Smooth muscle cell (in vitro differentiated cells): Measurements from ENCODE around the gene OMP. TPM values are rescaled to one million over a fixed set of nuclear protein-coding genes. Genes with fewer than 3 reads are reported as not detected.

ENCODE experiments used
- DNase-seq: peaks from one replicate; lab custom pipeline; 2025; ENCODE audit not compliant: unreplicated experiment; lab: John Stamatoyannopoulos, UW
- H2AFZ ChIP-seq: fragments of 200-600 bp; sonication (generic); 2 replicates; pipeline ENCODE4 v1.6.0; 2016; ENCODE audit warnings: antibody characterized with exemption, low read depth, mild to moderate bottlenecking
- H3F3A ChIP-seq: fragments of 200-600 bp; sonication (generic); 2 replicates; pipeline ENCODE4 v1.6.0; 2017; ENCODE audit warnings: antibody characterized with exemption, low read depth
- H3K27ac ChIP-seq: fragments of 200-600 bp; sonication (generic); 2 replicates; pipeline ENCODE4 v1.5.1; 2016; ENCODE audit warnings: low read depth, mild to moderate bottlenecking
- H3K27me3 ChIP-seq: fragments of 200-600 bp; sonication (generic); 2 replicates; pipeline ENCODE4 v1.6.1; 2016; ENCODE audit warnings: low read depth, mild to moderate bottlenecking
- H3K36me3 ChIP-seq: fragments of 200-600 bp; sonication (generic); 2 replicates; pipeline ENCODE4 v1.5.1; 2016; ENCODE audit warnings: low read depth
- H3K4me1 ChIP-seq: fragments of 200-600 bp; sonication (generic); 2 replicates; pipeline ENCODE4 v1.5.1; 2016; ENCODE audit warnings: low read depth
- H3K4me2 ChIP-seq: fragments of 200-600 bp; sonication (generic); 2 replicates; pipeline ENCODE4 v1.6.0; 2016; ENCODE audit warnings: mild to moderate bottlenecking
- H3K4me3 ChIP-seq: fragments of 200-600 bp; sonication (generic); 2 replicates; pipeline ENCODE4 v1.5.1; 2016; ENCODE audit warnings: mild to moderate bottlenecking
- H3K79me2 ChIP-seq: fragments of 200-600 bp; sonication (generic); 2 replicates; pipeline ENCODE4 v1.6.0; 2016; ENCODE audit warnings: low read depth, mild to moderate bottlenecking
- H3K9ac ChIP-seq: fragments of 200-600 bp; sonication (generic); 2 replicates; pipeline ENCODE4 v1.6.0; 2016; ENCODE audit warnings: low read depth
- H3K9me3 ChIP-seq: fragments of 200-600 bp; sonication (generic); replicated peaks from 2 replicates; pipeline ENCODE4 v1.5.1; 2016; ENCODE audit warnings: low read depth
- H4K20me1 ChIP-seq: fragments of 200-600 bp; sonication (generic); 2 replicates; pipeline ENCODE4 v1.6.0; 2016; ENCODE audit warnings: low read depth
- CTCF ChIP-seq: fragments of 200-600 bp; sonication (generic); IDR thresholded peaks from 2 replicates; pipeline ENCODE4 v1.5.1; 2017; ENCODE audit warnings: borderline replicate concordance, mild to moderate bottlenecking, antibody characterized with exemption; ENCODE audit not compliant: insufficient read depth, poor library complexity, severe bottlenecking
- WGBS: methylation state at CpG from one replicate; pipeline ENCODE4 v1.1.7; 2016; ENCODE audit warnings: low lambda C conversion rate; 5-methylcytosine and 5-hydroxymethylcytosine counted together
- polyA plus RNA-seq: library from polyadenylated mRNA; unstranded; fragments of >200 nt; fragmentation: Nextera tagmentation; extraction: Ambion mirVana; gene quantifications from 2 replicates; pipeline ENCODE4 v1.2.1, GENCODE V29; 2016
- total RNA-seq: library from RNA; depleted of rRNA; stranded (reverse); fragments of >200 nt; gene quantifications from 2 replicates; pipeline ENCODE4 v1.2.3, GENCODE V29; 2014

Gene OMP
- total and polyA plus RNA-seq, 2 experiments from 2014 or later, result not detected

DNA sequence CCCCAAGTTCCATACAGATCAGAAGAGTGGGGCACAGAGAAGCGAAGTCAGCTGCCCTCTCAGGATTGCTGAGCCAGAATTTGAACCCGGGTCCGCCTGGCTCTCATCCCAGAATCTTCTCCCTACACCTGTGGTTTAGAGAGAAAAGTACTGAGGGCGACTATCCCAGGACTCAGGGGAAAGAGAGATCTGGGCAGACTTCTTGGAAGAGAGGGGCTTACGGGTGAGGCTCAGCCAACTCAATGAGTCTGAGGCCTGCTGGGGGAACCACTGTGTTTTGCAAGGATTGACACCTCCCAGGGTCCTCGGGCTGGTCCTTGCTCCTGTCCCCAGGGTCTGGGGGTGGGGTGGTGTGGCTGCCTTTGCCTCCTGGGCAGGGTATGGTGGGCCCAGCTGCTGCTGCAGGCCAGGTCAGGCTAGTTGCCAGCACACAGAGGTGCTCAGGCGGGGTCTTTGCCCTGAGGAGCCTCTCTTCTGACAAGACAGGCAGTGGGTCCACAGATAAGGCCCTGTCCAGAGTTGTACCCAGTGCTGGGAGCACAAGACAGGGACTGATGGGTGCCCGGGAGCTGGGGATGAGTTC lies 34.7 kb upstream of the OMP start:
- no peaks in the 10 kb centered on the region for H3F3A ChIP-seq
- peak overlapping the region; percentile 77 for H3K4me3 ChIP-seq
- peak overlapping the region; percentile 99 for H3K4me2 ChIP-seq
- no peaks in the 10 kb centered on the region for H3K9me3 ChIP-seq
- H3K79me2 ChIP-seq, result peaks cover 6% of the 10 kb centered on the region
- no peak overlapping the region for H2AFZ ChIP-seq
- H3K36me3 ChIP-seq, result no peaks in the 10 kb centered on the region
- no peaks in the 10 kb centered on the region for H3K27me3 ChIP-seq
- peaks cover 8% of the 10 kb centered on the region for H4K20me1 ChIP-seq
- H3K27ac ChIP-seq, result no peak overlapping the region
- H3K9ac ChIP-seq, result no peak overlapping the region
- WGBS, result 89% methylated on average over 7 of the region's 8 CpGs
- H3K4me1 ChIP-seq, result peaks cover 5% of the 10 kb centered on the region
- DNase-seq, result no peak
- TF ChIP-seq CTCF, result no peak

- Histone ChIP-seq H3K4me2 (peak overlapping the region; percentile 99), H3K27ac (no peak overlapping the region), H3F3A (no peaks in the 10 kb centered on the region), H3K9ac (no peak overlapping the region), H3K79me2 (peaks cover 6% of the 10 kb centered on the region), H4K20me1 (peaks cover 8% of the 10 kb centered on the region), H3K4me1 (peaks cover 5% of the 10 kb centered on the region), H3K9me3 (no peaks in the 10 kb centered on the region), H3K4me3 (peak overlapping the region; percentile 77), H3K27me3 (no peaks in the 10 kb centered on the region), H2AFZ (no peak overlapping the region), H3K36me3 (no peaks in the 10 kb centered on the region)
- no peak for TF ChIP-seq CTCF
- WGBS, result 85% methylated on average over 6 of the region's 7 CpGs
- no peak for DNase-seq
Measured at GRCh38 chr11:77068457-77069335, 33.9 kb upstream of the OMP start.

GRCh38 chr11:77069336-77069968 lies 33.2 kb upstream of the OMP start:
- Histone ChIP-seq H3K4me1 (peaks cover 5% of the 10 kb centered on the region), H3K9ac (no peak overlapping the region), H3K4me3 (no peak overlapping the region), H3K27ac (no peak overlapping the region), H2AFZ (no peak overlapping the region), H3K4me2 (no peak overlapping the region), H3F3A (no peaks in the 10 kb centered on the region), H3K79me2 (peaks cover 6% of the 10 kb centered on the region), H3K9me3 (no peaks in the 10 kb centered on the region), H3K36me3 (no peaks in the 10 kb centered on the region), H4K20me1 (peaks cover 8% of the 10 kb centered on the region), H3K27me3 (no peaks in the 10 kb centered on the region)
- no peak for TF ChIP-seq CTCF
- WGBS, result 88% methylated on average over 6 of the region's 6 CpGs
- DNase-seq, result no peak
